ENCODE data around the gene HADHB.
A peak's percentile ranks its signal among the peaks of the same experiment; 100 is the strongest.
"Not testable (repeated sequence)": the region's sequence is repeated elsewhere in the genome, so short reads cannot be mapped to it uniquely, and the experiment has no call there.

The HADHB gene

GRCh38 chr2:26318950-26319349, 74.2 kb downstream of the HADHB start:
- Histone ChIP-seq H3K27ac (no peak overlapping the region), H3K4me3 (no peak overlapping the region)

- not testable (repeated sequence) for H3K27ac ChIP-seq, H3K4me3 ChIP-seq
Measured at GRCh38 chr2:26324479-26324878, 79.7 kb downstream of the HADHB start.

- no peak overlapping the region for H3K27ac ChIP-seq
- no peak overlapping the region for H3K4me3 ChIP-seq
Measured at GRCh38 chr2:26324903-26325302, 80.2 kb downstream of the HADHB start.

- Histone ChIP-seq H3K4me3 (no peak overlapping the region), H3K27ac (no peak overlapping the region)
Measured at GRCh38 chr2:26325851-26326250, 81.1 kb downstream of the HADHB start.

- no peak overlapping the region for H3K4me3 ChIP-seq
Measured at GRCh38 chr2:26326514-26326913, 81.8 kb downstream of the HADHB start.

GRCh38 chr2:26327291-26328272, 82.8 kb downstream of the HADHB start:
- Histone ChIP-seq H3K4me3 (no peak overlapping the region), H3K27ac (no peak overlapping the region)

More at GRCh38 chr2:26326514-26326913, 81.8 kb downstream of the HADHB start:
- no peak overlapping the region for H3K27ac ChIP-seq

GRCh38 chr2:26329083-26329482, 84.3 kb downstream of the HADHB start:
- H3K4me3 ChIP-seq, H3K27ac ChIP-seq: not testable (repeated sequence)

GRCh38 chr2:26330114-26330549, 85.4 kb downstream of the HADHB start:
- Histone ChIP-seq H3K27ac (peak overlapping the region in 3 of 21 experiments; percentile 4 to 59 (median 14)), H3K4me3 (no peak overlapping the region)

- no peak overlapping the region for H3K4me3 ChIP-seq
- H3K27ac ChIP-seq, result peak overlapping the region in 3 of 21 experiments; percentile 4 to 59 (median 14)
Measured at GRCh38 chr2:26330604-26331003, 85.9 kb downstream of the HADHB start.

- H3K27ac ChIP-seq, H3K4me3 ChIP-seq: not testable (repeated sequence)
Measured at GRCh38 chr2:26331321-26331720, 86.6 kb downstream of the HADHB start.

GRCh38 chr2:26333293-26333692, 88.6 kb downstream of the HADHB start:
- Histone ChIP-seq H3K27ac (no peak overlapping the region), H3K4me3 (no peak overlapping the region)

GRCh38 chr2:26335231-26335630, 90.5 kb downstream of the HADHB start:
- Histone ChIP-seq H3K4me3 (no peak overlapping the region), H3K27ac (no peak overlapping the region)

- Histone ChIP-seq H3K4me3 (no peak overlapping the region), H3K27ac (no peak overlapping the region)
Measured at GRCh38 chr2:26336719-26337118, 92.0 kb downstream of the HADHB start.

- Histone ChIP-seq H3K4me3 (no peak overlapping the region), H3K27ac (no peak overlapping the region)
Measured at GRCh38 chr2:26337298-26337697, 92.6 kb downstream of the HADHB start.

All from skin epidermis (tissue), 12 donors.